IMR-90 (cell line): ENCODE data around the gene CEP170. TPM values are rescaled to one million over a fixed set of nuclear protein-coding genes. Genes with fewer than 3 reads are reported as not detected.

Source experiments
- ATAC-seq: fragments of 200-7000 bp; cut with Tn5 transposase; 2 replicates; pipeline ENCODE4 v1.9.1; 2020; ENCODE audit warnings: low read depth, mild to moderate bottlenecking, moderate library complexity
- Bru-seq: library from RNA; stranded (reverse); fragments of 400-500 nt; gene quantifications from one replicate; lab custom pipeline; 2021; lab: Mats Ljungman, UMichigan
- BruChase-seq, 2 experiments: library from RNA; stranded (reverse); fragments of 400-500 nt; gene quantifications; one replicate each; lab custom pipeline; 2021; lab: Mats Ljungman, UMichigan
- BruUV-seq: library from RNA; stranded (reverse); fragments of 400-500 nt; replicated peaks from 2 replicates; lab custom pipeline; 2021; lab: Mats Ljungman, UMichigan
- CTCF ChIA-PET: fragments of 300-600 bp; formaldehyde crosslinking; extraction: SDS; loops from one replicate; lab custom pipeline; 2021; ENCODE audit warnings: antibody characterized with exemption; lab: Yijun Ruan, JAX
- POLR2A ChIA-PET: fragments of 300-600 bp; sonication (Branson Sonifier 250); formaldehyde crosslinking; loops from one replicate; lab custom pipeline; 2022; ENCODE audit warnings: antibody characterized with exemption; ENCODE audit not compliant: unreplicated experiment; lab: Charles Lee
- DNase-seq: peaks from one replicate; pipeline ENCODE4 v3.0.0; 2013
- H2AFZ ChIP-seq: replicated peaks from 2 replicates; pipeline ENCODE3; 2013; ENCODE audit warnings: low read length, mild to moderate bottlenecking; ENCODE audit not compliant: poor library complexity
- H2AK5ac ChIP-seq: 2 replicates; pipeline ENCODE4 v1.6.1; 2013; ENCODE audit warnings: low read depth, low read length, inconsistent platforms
- H2AK9ac ChIP-seq: replicated peaks from 2 replicates; pipeline ENCODE3; 2013; ENCODE audit warnings: mild to moderate bottlenecking, low read depth, low read length, moderate library complexity; ENCODE audit not compliant: poor library complexity
- H2BK120ac ChIP-seq: 2 replicates; pipeline ENCODE4 v1.6.1; 2013; ENCODE audit warnings: low read depth, low read length, inconsistent platforms
- H2BK15ac ChIP-seq: 3 replicates; pipeline ENCODE4 v1.6.1; 2013; ENCODE audit warnings: low read depth, low read length, inconsistent platforms
- H2BK20ac ChIP-seq: 2 replicates; pipeline ENCODE4 v1.6.1; 2013; ENCODE audit warnings: low read depth, mild to moderate bottlenecking, inconsistent platforms, low read length, moderate library complexity
- H2BK5ac ChIP-seq: 2 replicates; pipeline ENCODE4 v1.6.1; 2013; ENCODE audit warnings: mild to moderate bottlenecking, low read depth, low read length, inconsistent platforms; ENCODE audit not compliant: poor library complexity, severe bottlenecking
- H3K14ac ChIP-seq: replicated peaks from 2 replicates; pipeline ENCODE4 v1.6.1; 2013; ENCODE audit warnings: low read depth, low read length, inconsistent platforms
- H3K18ac ChIP-seq: 2 replicates; pipeline ENCODE4 v1.6.1; 2013; ENCODE audit warnings: low read depth, low read length, control low read depth
- H3K23ac ChIP-seq: 2 replicates; pipeline ENCODE4 v1.6.1; 2013; ENCODE audit warnings: low read depth, low read length, inconsistent platforms
- H3K27ac ChIP-seq: 2 replicates; pipeline ENCODE4 v1.5.1; 2013; ENCODE audit warnings: mild to moderate bottlenecking, control low read depth, low read length; ENCODE audit not compliant: insufficient read depth
- H3K27me3 ChIP-seq: 2 replicates; pipeline ENCODE4 v1.6.1; 2013; ENCODE audit warnings: low read length; ENCODE audit not compliant: control insufficient read depth, insufficient read depth
- H3K36me3 ChIP-seq: 2 replicates; pipeline ENCODE4 v1.6.1; 2013; ENCODE audit warnings: low read length, mixed read lengths; ENCODE audit not compliant: control insufficient read depth, insufficient read depth
- H3K4ac ChIP-seq: 2 replicates; pipeline ENCODE4 v1.6.1; 2013; ENCODE audit warnings: low read depth, low read length, inconsistent platforms
- H3K4me1 ChIP-seq: 2 replicates; pipeline ENCODE4 v1.6.1; 2013; ENCODE audit warnings: low read length, mixed read lengths; ENCODE audit not compliant: control insufficient read depth, insufficient read depth
- H3K4me2 ChIP-seq: 2 replicates; pipeline ENCODE4 v1.6.1; 2013; ENCODE audit warnings: low read depth, mild to moderate bottlenecking, control low read depth, low read length, moderate library complexity
- H3K4me3 ChIP-seq: 2 replicates; pipeline ENCODE4 v1.5.1; 2013; ENCODE audit warnings: low read depth, mild to moderate bottlenecking, control low read depth, low read length, moderate library complexity; ENCODE audit not compliant: insufficient read depth
- H3K56ac ChIP-seq: 2 replicates; pipeline ENCODE4 v1.6.1; 2013; ENCODE audit warnings: low read length, inconsistent platforms; ENCODE audit not compliant: insufficient read depth; ENCODE audit errors: extremely low read depth
- H3K79me1 ChIP-seq, 2 experiments: 2 replicates each; pipeline ENCODE4 v1.6.1; 2013; ENCODE audit warnings: low read length in 2 of 2, inconsistent platforms in 1 of 2, low read depth in 1 of 2
- H3K9ac ChIP-seq: 2 replicates; pipeline ENCODE4 v1.6.1; 2013; ENCODE audit warnings: low read depth, low read length, control low read depth
- H3K9me1 ChIP-seq: 2 replicates; pipeline ENCODE4 v1.6.1; 2013; ENCODE audit warnings: low read length, inconsistent platforms; ENCODE audit not compliant: insufficient read depth
- H3K9me3 ChIP-seq: 2 replicates; pipeline ENCODE4 v1.6.1; 2013; ENCODE audit warnings: low read length; ENCODE audit not compliant: control insufficient read depth, insufficient read depth
- H4K20me1 ChIP-seq: 2 replicates; pipeline ENCODE4 v1.6.1; 2013; ENCODE audit warnings: low read length, inconsistent platforms; ENCODE audit not compliant: insufficient read depth
- H4K5ac ChIP-seq: 2 replicates; pipeline ENCODE4 v1.6.1; 2013; ENCODE audit warnings: mild to moderate bottlenecking, low read depth, low read length, control low read depth
- H4K8ac ChIP-seq, 2 experiments: 2 replicates each; pipeline ENCODE4 v1.6.1; 2013; ENCODE audit warnings: low read depth in 2 of 2, low read length in 2 of 2, control low read depth in 1 of 2, inconsistent platforms in 1 of 2
- H4K91ac ChIP-seq: 2 replicates; pipeline ENCODE4 v1.6.1; 2013; ENCODE audit warnings: low read depth, low read length, inconsistent platforms; ENCODE audit not compliant: insufficient read depth
- BHLHE40 ChIP-seq: fragments of 150-350 bp; IDR thresholded peaks from 2 replicates; pipeline ENCODE4 v1.6.1; 2016; ENCODE audit warnings: mild to moderate bottlenecking, low read depth, low read length
- CHD1 ChIP-seq: IDR thresholded peaks from 2 replicates; pipeline ENCODE4 v1.6.1; 2012; ENCODE audit warnings: low read depth, low read length, improper control_type of control experiment
- MAZ ChIP-seq: IDR thresholded peaks from 2 replicates; pipeline ENCODE4 v1.6.1; 2012; ENCODE audit warnings: low read depth, mild to moderate bottlenecking, low read length, improper control_type of control experiment, moderate library complexity, borderline replicate concordance
- MXI1 ChIP-seq: IDR thresholded peaks from 2 replicates; pipeline ENCODE4 v1.6.1; 2012; ENCODE audit warnings: low read depth, mild to moderate bottlenecking, low read length, moderate library complexity, borderline replicate concordance
- WGBS, 2 experiments: methylation state at CpG; one replicate each; pipeline versions ENCODE4 v1.1.5 to v1.1.7; 2013; ENCODE audit warnings: missing lambda C conversion rate in 2 of 2; ENCODE audit not compliant: insufficient read length in 1 of 2; ENCODE audit errors: extremely low coverage in 2 of 2; 5-methylcytosine and 5-hydroxymethylcytosine counted together
- dilution Hi-C: fragments of 300-500 bp; cut with HindIII; formaldehyde crosslinking; loops from one replicate; pipeline ENCODE4 v1.14.3; 2018; ENCODE audit warnings: low sequenced_read_pairs; ENCODE audit not compliant: unreplicated experiment
- in situ Hi-C: fragments of 300-500 bp; cut with MboI; formaldehyde crosslinking; loops from 3 replicates; pipeline ENCODE4 v1.14.3; 2019; ENCODE audit warnings: low sequenced_read_pairs, inconsistent platforms, mixed read lengths
- intact Hi-C: fragments of 100-400 bp; cut with micrococcal nuclease; formaldehyde crosslinking; loops from 2 replicates; pipeline ENCODE4 v1.10.0; 2022
- long read RNA-seq: library from polyadenylated mRNA; unstranded; transcript quantifications from one replicate; pipeline ENCODE4 v2.0.0, GENCODE V29; 2021; ENCODE audit not compliant: unreplicated experiment
- polyA plus RNA-seq, 3 experiments: library from polyadenylated mRNA; depleted of rRNA; stranded (reverse); fragments of >200 nt; gene quantifications; 2 replicates each; pipeline ENCODE4 v1.2.3, GENCODE V29; 2012; ENCODE audit warnings: low replicate concordance in 1 of 3
- total RNA-seq: library from RNA; depleted of rRNA; stranded (reverse); fragments of >200 nt; gene quantifications from 2 replicates; pipeline ENCODE4 v1.2.3, GENCODE V29; 2012; rRNA removed

The CEP170 gene
- 151 and 196 TPM in 2 replicates for total RNA-seq
- polyA plus RNA-seq (2012; rRNA removed): 65.8 and 66.0 TPM in 2 replicates
- polyA plus RNA-seq (2012; cell fraction: cytosol; rRNA removed): 21.7 and 28.1 TPM in 2 replicates
- polyA plus RNA-seq (2012; cell fraction: nucleus; rRNA removed; ENCODE audit: low replicate concordance): 39.6 and 175 TPM in 2 replicates
- percentile 96 among the genes with signal in this experiment for Bru-seq, nascent RNA
- BruChase-seq, experiment 1, labeled RNA remaining after a 6-hour chase: percentile 80 among the genes with signal in this experiment
- BruChase-seq, experiment 2, labeled RNA remaining after a 2-hour chase: percentile 93 among the genes with signal in this experiment
- long read RNA-seq, partial matches to known transcripts: 60 of 90 reads
- long read RNA-seq, other reads (novel, unspliced or antisense): 25 of 90 reads

DNA sequence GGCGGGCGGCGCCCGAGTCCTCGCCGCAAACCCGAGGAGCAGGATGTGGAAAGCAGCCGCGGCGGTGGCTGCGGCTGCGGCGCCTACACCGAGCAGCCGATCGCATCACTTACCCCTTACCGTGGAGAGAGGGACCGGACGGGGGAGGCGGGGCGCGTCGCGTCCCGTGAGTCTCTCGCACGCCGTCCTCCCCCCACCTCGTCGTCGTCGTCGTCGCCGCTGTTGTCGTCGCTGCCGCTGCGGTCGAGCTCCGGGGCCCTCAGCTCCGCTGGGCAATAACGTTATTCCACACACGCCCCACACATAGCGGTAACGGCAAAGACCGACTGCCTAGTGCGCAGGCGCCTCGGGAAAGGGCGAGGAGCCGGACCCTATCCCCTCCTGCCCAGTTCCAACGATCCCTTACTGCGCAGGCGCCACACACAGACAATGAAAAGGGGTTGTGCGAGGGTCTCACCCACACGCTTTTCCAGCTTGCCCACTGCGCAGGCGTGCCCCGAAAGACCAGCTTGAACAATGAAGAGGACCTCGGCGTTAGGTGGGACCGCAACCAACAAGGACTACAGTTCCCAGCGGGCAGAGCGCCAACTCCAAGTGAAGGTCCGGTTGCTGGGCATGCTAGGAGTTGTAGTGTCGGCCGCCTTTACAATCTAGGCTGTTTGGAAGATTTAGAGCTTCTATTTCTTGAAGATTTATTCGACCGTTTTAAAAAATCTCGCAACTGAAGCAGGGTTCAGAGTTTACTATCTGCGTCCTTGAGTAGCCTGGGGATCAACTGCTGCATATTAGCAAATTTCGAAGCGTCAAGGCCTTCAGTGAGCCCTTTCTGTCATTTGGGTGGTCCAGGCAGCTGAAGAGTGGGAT is at the start of gene CEP170:
Gene CEP170 (minus strand): TSS at position 355 of the 864 bp plus-strand sequence. CDS start 30,001 bp downstream, outside the sequence.
- Histone ChIP-seq H2BK120ac (peak within 1 kb of the TSS; percentile 82), H3K4me2 (peak within 1 kb of the TSS; percentile 100), H3K9me3 (no peaks in the 10 kb centered on the region), H4K91ac (peak within 1 kb of the TSS; percentile 79), H2BK15ac (peak within 1 kb of the TSS; percentile 53; the same call in 2 of the 3 replicates), H3K36me3 (no peaks in the 10 kb centered on the region), H3K4me1 (no peaks in the 10 kb centered on the region; the same call in 1 of the 2 replicates), H2AFZ (peak within 1 kb of the TSS; percentile 95), H2AK9ac (peak within 1 kb of the TSS; percentile 97), H2BK20ac (peak within 1 kb of the TSS; percentile 58; the same call in 1 of the 2 replicates), H3K56ac (peak within 1 kb of the TSS; percentile 99), H3K4ac (peak within 1 kb of the TSS; percentile 92), H3K18ac (peak within 1 kb of the TSS; percentile 89), H3K4me3 (peak within 1 kb of the TSS; percentile 86), H4K8ac (peak within 1 kb of the TSS; percentile 79 to 91), H3K23ac (peak within 1 kb of the TSS; percentile 98), H3K27ac (peak within 1 kb of the TSS; percentile 89), H4K20me1 (peaks cover 20% of the 10 kb centered on the region), H3K9me1 (no peaks in the 10 kb centered on the region), H2BK5ac (peak within 1 kb of the TSS; percentile 92), H3K14ac (peak within 1 kb of the TSS; percentile 88), H3K79me1 (peaks cover 0 to 9% of the 10 kb centered on the region in 2 experiments; a peak in 3 of 4 replicates), H3K9ac (peak within 1 kb of the TSS; percentile 86), H3K27me3 (no peaks in the 10 kb centered on the region), H4K5ac (peak within 1 kb of the TSS; percentile 70), H2AK5ac (peak within 1 kb of the TSS; percentile 83)
- 0% methylated on average over 25 of the region's 74 CpGs; no CpG with 5 or more reads in 1 of the 2 experiments for WGBS, 2 experiments
- TF ChIP-seq CHD1: no peak
- TF ChIP-seq BHLHE40: peak; percentile 44; the same call in 1 of the 2 replicates
- peak; percentile 30; the same call in 1 of the 2 replicates for TF ChIP-seq MAZ
- TF ChIP-seq MXI1: 0 out of 2 replicates have a peak, but pooled peaks have one; percentile 18
- ATAC-seq (peak; percentile 75), DNase-seq (peak; percentile 97)
- ChIA-PET POLR2A (interaction anchor here (0.6 to 0.9 kb wide), 3 partner anchors 10 to 48 kb away, joined by 3 to 4 read pairs (median 3); no protein-coding TSS in a partner anchor), CTCF (interaction anchor here (0.9 to 1.1 kb wide), 2 partner anchors 10 to 1359 kb away, joined by 3 read pairs; no protein-coding TSS in a partner anchor)
- in situ Hi-C loops: no loop called here
- dilution Hi-C loops: no loop called here
- BruUV-seq: no TSS peak
- intact Hi-C loops: loop anchor here (5.0 kb wide), 3 partner anchors 38 to 72 kb away; no protein-coding TSS in a partner anchor
